Measurements from ENCODE around the gene MRPS16. TPM values are rescaled to one million over a fixed set of nuclear protein-coding genes. Genes with fewer than 3 reads are reported as not detected.

MRPS16 gene
- total RNA-seq, 1 donor from 2014 or later: 81.6 TPM

GRCh38 chr10:73246322-73246645 lies 6.2 kb downstream of the MRPS16 start:
- Histone ChIP-seq H3K4me3 (ENCODE audit: low read depth, low read length) (peak overlapping the region; percentile 86), H3K27me3 (ENCODE audit: control insufficient read depth, insufficient read depth, low read length) (no peaks in the 10 kb centered on the region), H3K36me3 (ENCODE audit: control insufficient read depth, insufficient read depth, low read length) (peaks cover 1% of the 10 kb centered on the region)
- TF ChIP-seq, protein P1, sequence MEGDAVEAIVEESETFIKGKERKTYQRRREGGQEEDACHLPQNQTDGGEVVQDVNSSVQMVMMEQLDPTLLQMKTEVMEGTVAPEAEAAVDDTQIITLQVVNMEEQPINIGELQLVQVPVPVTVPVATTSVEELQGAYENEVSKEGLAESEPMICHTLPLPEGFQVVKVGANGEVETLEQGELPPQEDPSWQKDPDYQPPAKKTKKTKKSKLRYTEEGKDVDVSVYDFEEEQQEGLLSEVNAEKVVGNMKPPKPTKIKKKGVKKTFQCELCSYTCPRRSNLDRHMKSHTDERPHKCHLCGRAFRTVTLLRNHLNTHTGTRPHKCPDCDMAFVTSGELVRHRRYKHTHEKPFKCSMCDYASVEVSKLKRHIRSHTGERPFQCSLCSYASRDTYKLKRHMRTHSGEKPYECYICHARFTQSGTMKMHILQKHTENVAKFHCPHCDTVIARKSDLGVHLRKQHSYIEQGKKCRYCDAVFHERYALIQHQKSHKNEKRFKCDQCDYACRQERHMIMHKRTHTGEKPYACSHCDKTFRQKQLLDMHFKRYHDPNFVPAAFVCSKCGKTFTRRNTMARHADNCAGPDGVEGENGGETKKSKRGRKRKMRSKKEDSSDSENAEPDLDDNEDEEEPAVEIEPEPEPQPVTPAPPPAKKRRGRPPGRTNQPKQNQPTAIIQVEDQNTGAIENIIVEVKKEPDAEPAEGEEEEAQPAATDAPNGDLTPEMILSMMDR (IDR thresholded peaks at IDR 0.05; ENCODE audit: insufficient read depth, low read length, severe bottlenecking): no peak
- FAIRE-seq: no peak
- no peak for DNase-seq (ENCODE audit: low read depth)

- Histone ChIP-seq H3K27me3 (ENCODE audit: control insufficient read depth, insufficient read depth, low read length) (no peaks in the 10 kb centered on the region), H3K36me3 (ENCODE audit: control insufficient read depth, insufficient read depth, low read length) (peaks cover 3% of the 10 kb centered on the region), H3K4me3 (ENCODE audit: low read depth, low read length) (no peak overlapping the region)
- no peak for DNase-seq (ENCODE audit: low read depth)
- no peak for FAIRE-seq
- TF ChIP-seq, protein P1 (IDR thresholded peaks at IDR 0.05; ENCODE audit: insufficient read depth, low read length, severe bottlenecking): no peak
These were observed 7.5 kb downstream of the MRPS16 start for GRCh38 chr10:73244866-73245477.

- DNase-seq (ENCODE audit: low read depth) (no peak), FAIRE-seq (no peak)
- Histone ChIP-seq H3K36me3 (ENCODE audit: control insufficient read depth, insufficient read depth, low read length) (peaks cover 5% of the 10 kb centered on the region), H3K27me3 (ENCODE audit: control insufficient read depth, insufficient read depth, low read length) (no peaks in the 10 kb centered on the region), H3K4me3 (ENCODE audit: low read depth, low read length) (no peak overlapping the region)
- TF ChIP-seq, protein P1 (IDR thresholded peaks at IDR 0.05; ENCODE audit: insufficient read depth, low read length, severe bottlenecking): no peak
These were observed 12.5 kb downstream of the MRPS16 start for GRCh38 chr10:73239908-73240307.

DNA sequence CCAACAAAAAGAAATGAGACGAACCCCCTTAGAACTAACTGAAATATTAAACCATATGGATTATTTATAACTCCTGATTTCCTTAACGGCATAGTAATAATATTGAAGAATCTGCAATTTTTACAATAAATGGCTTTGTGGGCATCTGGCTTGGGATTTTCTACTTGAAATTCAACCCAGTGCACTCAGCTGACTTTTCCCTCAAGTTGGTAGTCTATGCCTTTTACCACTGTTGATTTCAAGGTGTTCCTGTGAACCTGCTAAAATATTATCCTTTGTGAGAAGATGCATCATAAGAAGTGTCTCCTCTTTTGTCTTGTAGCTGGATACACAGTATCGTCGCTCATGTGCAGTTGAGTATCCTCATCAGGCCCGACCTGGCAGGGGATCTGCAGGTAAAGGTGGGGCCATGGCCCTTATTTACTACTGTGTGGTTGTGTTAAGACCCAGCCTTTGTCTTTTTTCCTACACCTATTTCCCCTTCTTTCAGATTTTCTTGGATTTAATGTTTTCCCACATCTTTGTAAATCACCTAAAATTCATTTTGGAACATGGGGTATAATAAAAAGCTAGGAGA lies 13.4 kb downstream of the MRPS16 start:
- Histone ChIP-seq H3K27me3 (ENCODE audit: control insufficient read depth, insufficient read depth, low read length) (no peaks in the 10 kb centered on the region), H3K36me3 (ENCODE audit: control insufficient read depth, insufficient read depth, low read length) (peaks cover 7% of the 10 kb centered on the region), H3K4me3 (ENCODE audit: low read depth, low read length) (no peak overlapping the region)
- TF ChIP-seq, protein P1 (IDR thresholded peaks at IDR 0.05; ENCODE audit: insufficient read depth, low read length, severe bottlenecking): no peak
- FAIRE-seq (no peak), DNase-seq (ENCODE audit: low read depth) (no peak)

DNA sequence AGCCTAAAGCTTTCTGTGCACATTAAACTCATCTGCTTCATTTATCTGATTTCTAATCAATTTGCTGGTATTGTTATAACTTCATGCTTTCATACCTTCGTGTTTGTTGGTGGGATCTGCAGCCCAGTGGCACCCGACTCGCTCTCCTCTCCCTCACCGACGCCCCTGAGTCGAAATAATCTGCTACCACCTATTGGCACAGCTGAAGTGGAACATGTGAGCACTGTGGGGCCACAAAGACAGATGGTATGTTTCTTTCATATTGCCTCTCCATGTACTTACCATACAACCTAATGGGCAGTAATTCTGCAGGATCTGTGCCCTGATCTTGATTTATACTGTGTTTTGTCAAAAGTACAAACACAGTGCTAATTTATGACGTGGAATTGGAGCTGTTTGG lies 17.7 kb downstream of the MRPS16 start:
- TF ChIP-seq, protein P1 (IDR thresholded peaks at IDR 0.05; ENCODE audit: insufficient read depth, low read length, severe bottlenecking): no peak
- Histone ChIP-seq H3K27me3 (ENCODE audit: control insufficient read depth, insufficient read depth, low read length) (no peaks in the 10 kb centered on the region), H3K4me3 (ENCODE audit: low read depth, low read length) (no peak overlapping the region), H3K36me3 (ENCODE audit: control insufficient read depth, insufficient read depth, low read length) (peaks cover 7% of the 10 kb centered on the region)
- DNase-seq (ENCODE audit: low read depth) (no peak), FAIRE-seq (no peak)

- Histone ChIP-seq H3K4me3 (ENCODE audit: low read depth, low read length) (no peak overlapping the region), H3K36me3 (ENCODE audit: control insufficient read depth, insufficient read depth, low read length) (peaks cover 7% of the 10 kb centered on the region), H3K27me3 (ENCODE audit: control insufficient read depth, insufficient read depth, low read length) (no peaks in the 10 kb centered on the region)
- DNase-seq (ENCODE audit: low read depth) (no peak), FAIRE-seq (no peak)
- TF ChIP-seq, protein P1 (IDR thresholded peaks at IDR 0.05; ENCODE audit: insufficient read depth, low read length, severe bottlenecking): no peak
These were observed 18.6 kb downstream of the MRPS16 start for GRCh38 chr10:73233883-73234282.
